ENCODE measurements around the gene RUNX2.

Gene RUNX2

DNA sequence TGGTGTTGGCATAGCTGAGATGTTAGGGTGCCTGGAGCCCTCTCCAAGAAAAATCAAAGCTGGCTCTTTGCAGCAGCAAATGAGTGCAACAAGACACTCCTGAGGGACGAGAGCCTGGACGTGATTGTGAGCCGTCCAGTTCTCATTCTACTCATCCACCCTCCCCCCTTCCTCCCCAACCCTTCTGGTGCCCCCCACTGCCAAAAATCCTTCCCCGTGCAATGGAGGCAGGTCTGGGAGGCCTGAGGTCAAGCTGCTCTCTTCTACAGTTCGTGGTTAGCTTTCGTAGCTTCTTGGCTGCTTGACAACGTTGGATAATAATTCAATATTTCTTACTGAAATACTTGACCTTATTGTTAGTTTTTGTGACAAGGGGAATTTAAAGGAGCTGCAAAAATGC is 234.9 kb downstream of the RUNX2 start:
- DNase-seq = no peak

DNA sequence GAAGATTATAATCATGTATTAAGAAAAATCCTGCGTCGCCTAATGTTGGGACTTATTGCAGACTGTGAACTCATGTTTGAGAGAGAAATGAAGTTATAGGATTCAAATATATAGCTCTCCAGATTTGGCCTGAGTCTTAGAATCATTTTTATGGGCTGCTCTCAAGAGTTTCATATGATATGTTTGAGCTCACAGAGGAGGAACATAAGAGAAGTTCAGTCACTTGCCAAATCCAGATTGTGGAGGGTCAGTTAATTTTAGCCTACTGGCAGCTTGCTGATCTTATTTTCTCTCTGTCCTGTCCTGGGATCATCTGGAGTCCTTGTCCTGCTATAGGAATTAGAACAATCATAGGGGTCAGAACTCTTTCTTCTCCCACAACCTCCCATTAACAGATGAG is 235.7 kb downstream of the RUNX2 start:
- no peak for DNase-seq

DNA sequence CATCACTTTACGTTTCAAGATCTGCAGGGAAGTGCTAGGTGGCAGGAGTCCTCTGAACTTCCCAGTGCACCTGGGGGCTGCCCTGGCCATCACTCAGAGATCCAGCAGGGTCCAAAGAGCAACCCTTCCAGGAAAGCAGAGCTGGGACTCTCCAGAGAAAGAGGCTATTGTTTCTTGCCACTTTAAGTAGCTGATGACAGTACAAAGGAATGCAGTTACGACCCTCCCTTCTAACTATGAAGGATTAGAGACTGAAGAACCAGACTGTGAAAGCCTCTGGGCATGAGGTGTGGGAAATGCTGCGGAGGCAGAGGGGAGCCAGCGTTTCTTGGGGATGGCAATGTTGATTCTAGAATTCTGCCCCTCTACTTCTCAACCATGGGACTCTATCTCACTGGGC is 238.8 kb downstream of the RUNX2 start:
- DNase-seq = peak; percentile 54

GRCh38 chr6:45567879-45568278 is 239.7 kb downstream of the RUNX2 start:
- DNase-seq = no peak

GRCh38 chr6:45568626-45569025 is 240.5 kb downstream of the RUNX2 start:
- DNase-seq = no peak

DNA sequence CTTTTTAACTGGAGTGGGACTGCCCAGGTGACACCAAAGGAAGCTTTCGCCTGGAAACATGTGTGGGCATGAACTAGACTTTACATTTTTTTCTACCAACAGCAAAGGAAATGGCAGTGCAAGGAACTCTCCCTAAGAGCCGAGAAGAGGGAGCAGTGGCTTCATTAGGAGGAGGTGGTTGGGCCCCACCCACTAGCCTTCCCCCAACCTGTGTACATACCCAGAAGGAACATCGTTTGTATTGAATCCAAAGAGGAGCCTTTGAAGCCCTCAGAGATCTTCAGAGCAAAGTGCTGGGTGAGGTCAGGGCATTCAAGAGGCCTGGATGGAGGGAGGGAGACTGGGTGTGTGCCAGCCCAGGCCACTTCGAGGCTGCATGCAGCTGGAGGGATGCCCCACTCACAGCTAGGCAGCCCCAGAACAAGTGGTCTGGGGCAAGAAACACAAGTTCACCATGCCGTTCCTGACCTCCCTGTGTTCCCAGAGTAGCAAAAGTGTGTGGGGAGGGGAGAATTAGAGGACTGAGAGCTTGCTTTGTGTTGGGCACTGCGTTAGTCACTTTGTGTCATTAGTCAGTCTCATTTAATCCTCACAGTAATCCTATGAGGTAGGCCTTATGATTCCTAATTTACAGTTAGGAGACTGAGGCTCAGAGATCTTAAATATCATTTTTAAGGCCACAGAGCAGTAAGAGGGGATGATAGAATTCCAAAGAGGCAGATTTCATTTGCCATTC is 241.2 kb downstream of the RUNX2 start:
- no peak for DNase-seq

GRCh38 chr6:45571159-45571558 is 243.0 kb downstream of the RUNX2 start:
- DNase-seq = no peak

- no peak for DNase-seq
Measured at GRCh38 chr6:45572833-45573232, 244.7 kb downstream of the RUNX2 start.

DNA sequence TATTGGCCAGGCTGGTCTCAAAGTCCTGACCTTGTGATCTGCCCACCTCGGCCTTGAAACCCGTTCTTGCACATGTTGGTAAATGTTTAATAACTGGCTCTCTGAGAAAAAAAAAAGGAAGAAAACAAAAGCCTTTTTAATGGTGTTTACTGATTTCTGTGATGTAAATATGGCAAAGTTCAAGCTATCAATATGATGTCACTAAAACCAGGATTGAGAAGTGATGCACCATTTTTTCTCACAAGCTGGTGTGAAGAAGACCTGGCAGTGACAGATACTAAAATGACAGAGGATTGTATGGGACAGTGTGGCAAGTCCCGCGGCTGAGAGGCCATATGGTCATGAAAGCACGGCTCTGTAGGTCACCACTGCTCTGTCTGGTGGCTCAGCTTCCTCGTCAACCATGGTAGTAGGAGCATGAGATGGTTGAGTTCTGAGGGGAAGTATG is 245.9 kb downstream of the RUNX2 start:
- no peak for DNase-seq

- DNase-seq = no peak
Measured at GRCh38 chr6:45574885-45575284, 246.8 kb downstream of the RUNX2 start.

- no peak for DNase-seq
Measured at GRCh38 chr6:45576648-45577624, 248.8 kb downstream of the RUNX2 start.

GRCh38 chr6:45577836-45578504 is 249.8 kb downstream of the RUNX2 start:
- no peak for DNase-seq

DNA sequence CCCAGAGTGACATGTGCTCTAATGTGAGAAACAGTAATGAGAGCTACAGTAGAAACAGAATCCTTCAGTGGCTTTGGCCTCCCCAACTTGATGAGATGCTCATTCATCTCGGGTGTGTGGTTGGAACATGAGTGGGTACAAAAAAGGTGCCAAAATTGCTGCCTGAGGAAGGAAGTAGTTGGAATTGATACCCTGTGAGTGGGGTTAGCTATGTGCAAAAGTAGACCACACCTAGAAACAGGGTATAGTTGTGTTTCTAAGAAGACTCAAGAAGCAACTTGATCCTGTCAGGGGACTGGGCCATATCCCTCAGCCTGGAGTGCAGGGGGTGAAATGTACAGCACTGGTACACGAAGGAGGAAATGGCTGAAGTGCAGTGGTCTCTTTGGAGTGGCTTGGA is 256.0 kb downstream of the RUNX2 start:
- no peak for DNase-seq

- DNase-seq = no peak
Measured at GRCh38 chr6:45586216-45587171, 258.4 kb downstream of the RUNX2 start.

DNA sequence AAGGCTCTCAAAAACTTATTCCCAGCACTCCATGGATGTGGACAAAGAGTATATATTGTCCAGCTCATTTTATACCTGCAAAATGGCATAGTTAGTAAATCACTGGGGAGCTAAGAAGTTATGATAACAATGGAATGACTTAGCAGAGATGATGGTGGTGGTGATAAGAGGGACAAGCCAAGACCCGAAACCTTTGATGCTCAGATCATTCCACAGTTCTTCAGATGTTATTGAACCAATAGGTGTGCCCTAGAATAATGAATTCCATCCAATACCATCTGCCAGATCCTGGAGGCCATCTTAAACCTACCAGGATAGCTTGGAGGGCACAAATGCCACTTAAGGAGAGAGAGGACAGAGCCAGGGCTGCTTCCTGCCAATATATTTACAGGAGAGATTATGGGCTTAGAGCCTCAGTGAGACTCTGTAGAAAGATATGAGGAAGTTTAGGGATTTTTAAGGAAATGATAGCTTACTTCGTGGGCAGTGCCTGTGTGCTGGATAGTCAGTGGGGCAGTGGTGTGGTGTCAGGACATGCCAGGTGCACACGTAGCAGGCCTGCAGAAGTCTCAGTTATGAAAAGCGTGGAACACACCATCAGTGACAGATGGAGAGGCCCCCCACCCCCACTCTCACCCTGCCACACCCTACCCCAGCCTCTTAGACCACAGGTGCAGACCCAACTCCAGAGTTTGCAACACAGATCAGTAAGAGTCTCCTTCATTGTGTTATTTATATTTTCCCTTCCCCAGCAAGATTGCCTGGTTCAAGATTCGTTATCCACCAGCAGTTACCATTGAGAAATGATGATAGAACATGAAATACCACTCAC is 259.3 kb downstream of the RUNX2 start:
- no peak for DNase-seq

GRCh38 chr6:45589367-45589766 is 261.2 kb downstream of the RUNX2 start:
- DNase-seq = no peak

DNA sequence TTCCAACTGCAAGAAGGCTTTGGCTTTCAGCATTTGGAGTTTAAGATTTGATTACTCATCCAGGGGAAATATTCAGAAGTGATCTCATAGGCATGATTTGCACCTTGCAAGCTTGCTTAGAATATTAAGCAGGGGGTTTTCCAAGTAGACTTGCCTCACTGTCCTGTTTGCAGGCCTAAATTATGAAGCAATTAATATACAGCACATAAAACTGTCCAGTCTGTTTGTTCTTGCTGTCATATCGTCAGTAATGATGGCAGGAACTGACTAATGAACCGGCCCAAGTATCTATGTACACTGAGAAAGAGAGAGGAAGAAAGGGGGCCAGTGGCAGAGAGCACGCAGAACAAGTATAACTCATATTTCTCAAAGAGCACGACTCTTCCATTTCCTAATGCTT is 262.1 kb downstream of the RUNX2 start:
- peak; percentile 92 for DNase-seq

- peak; percentile 54 for DNase-seq
Measured at GRCh38 chr6:45590696-45591184, 262.6 kb downstream of the RUNX2 start.

DNA sequence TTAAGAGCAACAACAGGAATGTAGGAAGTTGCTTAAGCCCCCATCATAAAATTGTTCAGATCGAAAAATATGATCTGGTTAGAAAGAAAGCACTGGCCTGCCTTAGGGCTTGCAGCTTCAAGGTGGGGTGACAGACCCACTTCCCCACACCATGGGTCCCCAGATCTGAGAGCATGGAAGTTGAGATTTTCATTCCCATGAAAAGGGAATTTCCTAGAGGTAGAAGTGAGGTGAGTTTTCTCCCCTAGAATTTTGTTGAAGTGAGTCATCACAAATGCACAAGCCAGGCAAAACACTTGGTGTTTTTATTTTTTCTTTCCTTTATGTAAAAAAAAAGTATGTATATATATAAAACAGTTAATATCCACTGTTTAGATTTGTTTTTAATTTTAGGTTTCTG is 263.2 kb downstream of the RUNX2 start:
- peak; percentile 45 for DNase-seq

GRCh38 chr6:45591890-45592289 is 263.8 kb downstream of the RUNX2 start:
- DNase-seq = no peak

DNA sequence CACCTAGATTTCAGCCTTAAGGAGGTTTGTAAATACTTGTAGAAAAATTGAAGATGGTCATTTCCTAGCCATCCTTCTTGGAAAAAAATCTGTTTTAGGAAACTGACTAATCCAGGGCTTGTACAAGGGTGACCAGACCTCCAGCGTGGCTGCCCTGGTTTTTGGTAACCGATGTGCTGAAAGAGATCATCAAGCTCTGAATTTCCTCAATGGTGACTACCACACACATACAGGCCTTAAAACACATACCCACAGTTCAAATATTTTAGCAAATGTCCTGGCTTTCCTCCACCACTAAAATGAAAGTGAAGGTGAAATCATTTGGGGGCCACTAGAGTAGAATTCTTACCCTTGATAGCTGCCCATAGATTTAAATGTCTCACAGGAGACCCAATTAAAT is 264.9 kb downstream of the RUNX2 start:
- peak; percentile 21 for DNase-seq

All from EL (cell line).